SKM-1 (cell line): Measurements from ENCODE around the gene TLX2.

Experiments used
- DNase-seq: peaks from one replicate; lab custom pipeline; 2025; ENCODE audit not compliant: unreplicated experiment; lab: John Stamatoyannopoulos, UW

Gene TLX2

GRCh38 chr2:74531666-74532065, 17.4 kb downstream of the TLX2 start:
- DNase-seq = no peak

- DNase-seq = no peak
These were observed 18.0 kb downstream of the TLX2 start for GRCh38 chr2:74532222-74532621.

- no peak for DNase-seq
These were observed 19.2 kb downstream of the TLX2 start for GRCh38 chr2:74533464-74533863.

GRCh38 chr2:74534411-74534810, 20.2 kb downstream of the TLX2 start:
- DNase-seq = no peak

GRCh38 chr2:74535440-74535965, 21.3 kb downstream of the TLX2 start:
- no peak for DNase-seq

GRCh38 chr2:74536166-74536950, 22.1 kb downstream of the TLX2 start:
- DNase-seq = no peak

GRCh38 chr2:74537140-74537539, 22.9 kb downstream of the TLX2 start:
- no peak for DNase-seq

- no peak for DNase-seq
These were observed 24.7 kb downstream of the TLX2 start for GRCh38 chr2:74538881-74539339.

- no peak for DNase-seq
These were observed 26.0 kb downstream of the TLX2 start for GRCh38 chr2:74540291-74540690.

GRCh38 chr2:74542978-74543377, 28.7 kb downstream of the TLX2 start:
- no peak for DNase-seq

GRCh38 chr2:74544634-74545033, 30.4 kb downstream of the TLX2 start:
- no peak for DNase-seq

- DNase-seq = no peak
These were observed 31.8 kb downstream of the TLX2 start for GRCh38 chr2:74546004-74546403.

- DNase-seq = no peak
These were observed 34.1 kb downstream of the TLX2 start for GRCh38 chr2:74548285-74548899.

GRCh38 chr2:74548900-74549826, 34.9 kb downstream of the TLX2 start:
- DNase-seq = no peak

- no peak for DNase-seq
These were observed 36.0 kb downstream of the TLX2 start for GRCh38 chr2:74550231-74550630.

- DNase-seq = no peak
These were observed 37.3 kb downstream of the TLX2 start for GRCh38 chr2:74551530-74551929.

GRCh38 chr2:74551942-74552913, 38.0 kb downstream of the TLX2 start:
- DNase-seq = no peak

- no peak for DNase-seq
These were observed 38.9 kb downstream of the TLX2 start for GRCh38 chr2:74552914-74553811.
